GM10248 (cell line): Measurements from ENCODE around the gene DSCAML1.

Experiments used
- CTCF ChIA-PET: fragments of 300-600 bp; sonication (Branson Sonifier 250); formaldehyde crosslinking; extraction: SDS; loops from one replicate; lab custom pipeline; 2021; ENCODE audit warnings: antibody characterized with exemption; lab: Yijun Ruan, JAX
- POLR2A ChIA-PET: fragments of 350-650 bp; sonication (Branson Sonifier 250); formaldehyde crosslinking; extraction: SDS; loops from one replicate; lab custom pipeline; 2020; ENCODE audit warnings: antibody characterized with exemption; lab: Yijun Ruan, JAX
- DNase-seq: peaks from one replicate; pipeline ENCODE4 v3.0.0; 2012; ENCODE audit errors: extremely low spot score
- TF ChIP-seq, protein P1 (sequence below): IDR thresholded peaks from 2 replicates; pipeline ENCODE4 v1.5.1; 2012; ENCODE audit warnings: mild to moderate bottlenecking, low read depth; ENCODE audit errors: extremely low read depth, missing control alignments, control extremely low read depth

Gene DSCAML1

GRCh38 chr11:117618982-117619355 lies 178.0 kb downstream of the DSCAML1 start:
- POLR2A ChIA-PET = no interaction called here
- DNase-seq = no peak
- CTCF ChIA-PET = interaction anchor here (0.6 to 1.0 kb wide), 2 partner anchors 189 to 249 kb away, joined by 3 to 4 read pairs; no protein-coding TSS in a partner anchor

DNA sequence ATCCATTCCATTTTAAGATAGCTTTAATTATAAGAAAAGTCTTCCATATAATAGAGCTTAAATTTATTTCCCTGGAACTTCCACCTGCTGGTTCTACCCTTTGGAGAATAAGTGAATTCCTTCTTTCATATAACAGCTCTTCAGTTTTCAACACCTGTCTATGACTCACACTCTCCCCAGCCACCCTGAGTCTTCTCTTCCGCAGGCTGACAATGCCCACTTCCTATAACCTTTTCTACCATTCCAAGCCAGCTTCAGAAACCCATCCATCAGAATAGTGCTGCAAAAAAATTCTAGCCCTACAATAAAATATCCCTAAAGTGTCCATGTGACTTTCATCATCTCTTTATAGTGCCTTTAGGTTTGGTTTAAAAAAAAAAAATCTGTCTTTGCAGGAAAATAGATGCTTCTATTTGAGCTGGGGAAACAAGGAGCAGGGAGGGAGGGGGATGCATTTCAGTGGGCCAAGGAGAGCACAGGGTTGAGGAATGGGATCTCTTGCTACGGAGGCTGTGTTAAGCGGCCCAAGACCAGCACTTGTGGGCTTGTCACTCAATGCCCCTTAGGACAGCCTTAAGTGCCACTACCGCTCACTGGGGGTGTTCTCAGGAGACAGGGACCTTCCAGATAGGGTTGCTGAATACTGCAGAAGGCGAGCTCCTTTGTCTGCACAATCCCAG lies 178.6 kb downstream of the DSCAML1 start:
- no peak for DNase-seq
- TF ChIP-seq, protein P1, sequence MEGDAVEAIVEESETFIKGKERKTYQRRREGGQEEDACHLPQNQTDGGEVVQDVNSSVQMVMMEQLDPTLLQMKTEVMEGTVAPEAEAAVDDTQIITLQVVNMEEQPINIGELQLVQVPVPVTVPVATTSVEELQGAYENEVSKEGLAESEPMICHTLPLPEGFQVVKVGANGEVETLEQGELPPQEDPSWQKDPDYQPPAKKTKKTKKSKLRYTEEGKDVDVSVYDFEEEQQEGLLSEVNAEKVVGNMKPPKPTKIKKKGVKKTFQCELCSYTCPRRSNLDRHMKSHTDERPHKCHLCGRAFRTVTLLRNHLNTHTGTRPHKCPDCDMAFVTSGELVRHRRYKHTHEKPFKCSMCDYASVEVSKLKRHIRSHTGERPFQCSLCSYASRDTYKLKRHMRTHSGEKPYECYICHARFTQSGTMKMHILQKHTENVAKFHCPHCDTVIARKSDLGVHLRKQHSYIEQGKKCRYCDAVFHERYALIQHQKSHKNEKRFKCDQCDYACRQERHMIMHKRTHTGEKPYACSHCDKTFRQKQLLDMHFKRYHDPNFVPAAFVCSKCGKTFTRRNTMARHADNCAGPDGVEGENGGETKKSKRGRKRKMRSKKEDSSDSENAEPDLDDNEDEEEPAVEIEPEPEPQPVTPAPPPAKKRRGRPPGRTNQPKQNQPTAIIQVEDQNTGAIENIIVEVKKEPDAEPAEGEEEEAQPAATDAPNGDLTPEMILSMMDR = no peak
- POLR2A ChIA-PET = no interaction called here
- CTCF ChIA-PET = interaction anchor here (0.6 to 1.4 kb wide), 4 partner anchors 9 to 249 kb away, joined by 3 to 4 read pairs (median 3); no protein-coding TSS in a partner anchor

More at GRCh38 chr11:117618982-117619355, 178.0 kb downstream of the DSCAML1 start:
- TF ChIP-seq, protein P1 = no peak

GRCh38 chr11:117616979-117617378 lies 180.0 kb downstream of the DSCAML1 start:
- ChIA-PET CTCF (interaction anchor here (1.1 to 1.8 kb wide), 3 partner anchors 10 to 40 kb away, joined by 3 to 5 read pairs (median 3); no protein-coding TSS in a partner anchor), POLR2A (no interaction called here)
- TF ChIP-seq, protein P1 = no peak

DNA sequence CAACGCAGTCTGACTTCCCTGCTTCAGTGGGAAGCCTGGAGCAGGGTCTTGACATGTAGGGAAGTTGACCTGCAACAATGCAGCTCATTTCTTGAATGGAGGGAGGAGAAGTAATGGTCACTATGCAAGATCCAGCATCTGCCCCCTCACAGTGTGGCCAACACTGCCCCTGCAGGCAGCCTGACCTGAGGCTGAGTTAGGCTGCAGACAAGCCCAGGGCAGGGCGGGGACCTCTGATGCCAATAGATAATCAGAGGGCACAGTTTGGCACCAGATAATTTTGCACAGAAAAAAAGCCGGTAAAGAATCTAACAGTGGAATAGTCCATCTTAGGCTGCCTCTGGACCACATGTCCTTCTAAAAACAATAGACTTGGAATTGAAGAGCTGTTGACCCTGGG lies 182.3 kb downstream of the DSCAML1 start:
- no peak for DNase-seq
- ChIA-PET POLR2A (no interaction called here), CTCF (interaction anchor here (0.9 kb wide), 1 partner anchor 17 kb away, joined by 3 read pairs; no protein-coding TSS in a partner anchor)
- TF ChIP-seq, protein P1 = no peak

More at GRCh38 chr11:117616979-117617378, 180.0 kb downstream of the DSCAML1 start:
- no peak for DNase-seq

GRCh38 chr11:117613521-117613920 lies 183.5 kb downstream of the DSCAML1 start:
- TF ChIP-seq, protein P1 = no peak
- DNase-seq = no peak
- ChIA-PET POLR2A (no interaction called here), CTCF (interaction anchor here (0.8 to 1.4 kb wide), 3 partner anchors 10 to 194 kb away, joined by 3 to 4 read pairs (median 3); no protein-coding TSS in a partner anchor)

- TF ChIP-seq, protein P1 = no peak
- no peak for DNase-seq
- CTCF ChIA-PET = no interaction called here
- POLR2A ChIA-PET = no interaction called here
These were observed 184.8 kb downstream of the DSCAML1 start for GRCh38 chr11:117612177-117612576.
